Measurements from ENCODE around the gene GABARAPL1.
"Not testable (repeated sequence)": the region's sequence is repeated elsewhere in the genome, so short reads cannot be mapped to it uniquely, and the experiment has no call there.

The GABARAPL1 gene

DNA sequence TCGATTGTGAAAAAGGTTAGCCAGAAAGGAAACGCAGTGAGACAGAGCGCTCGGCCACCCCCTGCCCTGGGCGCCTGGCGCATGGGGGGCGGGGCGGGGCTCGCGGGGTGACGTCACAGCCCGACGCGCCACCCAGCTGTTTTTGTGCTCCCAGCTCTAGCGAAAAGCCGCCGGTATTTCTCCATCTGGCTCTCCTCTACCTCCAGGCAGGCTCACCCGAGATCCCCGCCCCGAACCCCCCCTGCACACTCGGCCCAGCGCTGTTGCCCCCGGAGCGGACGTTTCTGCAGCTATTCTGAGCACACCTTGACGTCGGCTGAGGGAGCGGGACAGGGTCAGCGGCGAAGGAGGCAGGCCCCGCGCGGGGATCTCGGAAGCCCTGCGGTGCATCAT is at the start of gene GABARAPL1:
GABARAPL1 (plus strand) TSS at position 139 of the 393 bp plus-strand sequence; CDS start at position 392, 253 bp downstream.
- peak; percentile 58 for DNase-seq (ENCODE audit: low read depth)

- DNase-seq (ENCODE audit: low read depth): no peak
Measured at GRCh38 chr12:10163084-10163483, 49.6 kb upstream of the GABARAPL1 start.

GRCh38 chr12:10165421-10165820 is 47.3 kb upstream of the GABARAPL1 start:
- DNase-seq (ENCODE audit: low read depth): no peak

GRCh38 chr12:10167599-10167998 is 45.1 kb upstream of the GABARAPL1 start:
- DNase-seq (ENCODE audit: low read depth): no peak

DNA sequence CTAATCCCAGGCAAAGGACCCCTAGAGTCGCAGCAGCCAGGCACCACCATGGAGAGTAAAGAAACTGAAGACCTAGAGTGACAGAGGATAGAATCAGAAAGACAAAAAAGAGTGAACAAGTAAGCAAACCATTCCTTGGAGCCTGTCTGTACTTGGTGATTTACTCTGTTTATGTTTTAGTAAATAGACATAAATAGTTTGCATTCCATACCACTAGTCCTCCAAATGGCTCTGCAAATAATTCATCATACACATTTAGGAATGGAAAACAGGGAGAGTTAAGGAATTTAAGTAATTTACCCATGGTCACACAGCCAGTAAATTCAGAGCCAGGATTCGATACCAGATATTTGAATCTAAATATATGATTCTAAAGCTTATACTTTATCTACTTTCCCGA is 43.6 kb upstream of the GABARAPL1 start:
- DNase-seq (ENCODE audit: low read depth): no peak

DNA sequence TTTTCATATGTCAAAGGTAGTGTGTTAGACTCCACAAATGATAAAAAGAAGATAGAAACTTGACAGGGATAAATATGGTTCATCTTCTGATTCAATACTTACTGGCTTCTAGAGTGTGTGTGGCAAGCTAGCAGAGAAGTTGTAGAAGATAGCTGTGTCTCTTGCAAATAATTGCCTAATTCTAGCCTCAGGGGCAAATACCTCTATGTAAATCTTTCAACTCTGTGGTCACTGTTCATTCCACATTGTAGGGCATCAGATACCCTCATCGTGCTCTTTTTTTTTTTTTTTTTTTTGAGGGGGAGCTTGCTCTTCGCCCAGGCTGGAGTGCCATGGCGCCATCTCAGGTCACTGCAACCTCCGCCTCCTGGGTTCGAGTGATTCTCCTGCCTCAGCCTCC is 42.5 kb upstream of the GABARAPL1 start:
- DNase-seq (ENCODE audit: low read depth): no peak

- DNase-seq (ENCODE audit: low read depth): no peak
Measured at GRCh38 chr12:10171973-10172728, 40.5 kb upstream of the GABARAPL1 start, which contains the start of gene OLR1. Gene OLR1 (minus strand): TSS chr12:10172132. CDS start chr12:10172077, 55 bp downstream.

GRCh38 chr12:10174986-10175614 is 37.6 kb upstream of the GABARAPL1 start:
- no peak for DNase-seq (ENCODE audit: low read depth)

GRCh38 chr12:10175846-10176636 is 36.6 kb upstream of the GABARAPL1 start:
- DNase-seq (ENCODE audit: low read depth): no peak

GRCh38 chr12:10178821-10179220 is 33.9 kb upstream of the GABARAPL1 start, which contains the start of gene TMEM52B:
Gene TMEM52B (plus strand): TSS chr12:10179032. CDS start chr12:10179575, 543 bp downstream.
- no peak for DNase-seq (ENCODE audit: low read depth)

DNA sequence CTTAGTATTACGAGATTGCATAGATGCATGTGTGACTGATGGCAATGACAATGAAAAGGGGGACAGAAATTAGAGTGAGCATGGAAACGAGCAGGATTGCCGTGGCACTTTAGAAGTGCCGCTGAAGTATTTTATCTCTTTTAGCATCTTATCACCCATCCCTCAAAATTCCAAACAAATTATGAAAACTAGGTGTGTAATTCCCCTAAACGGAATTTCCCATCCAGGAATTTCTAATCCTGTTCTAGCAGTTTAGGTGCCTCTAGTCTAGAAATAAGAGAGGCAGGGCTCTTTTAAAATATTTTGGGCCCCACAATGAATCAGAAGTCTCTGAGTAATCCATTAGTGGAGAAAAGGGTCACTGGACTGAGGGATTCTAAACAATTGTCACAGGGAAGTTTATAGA is 32.9 kb upstream of the GABARAPL1 start:
- DNase-seq (ENCODE audit: low read depth): no peak

DNA sequence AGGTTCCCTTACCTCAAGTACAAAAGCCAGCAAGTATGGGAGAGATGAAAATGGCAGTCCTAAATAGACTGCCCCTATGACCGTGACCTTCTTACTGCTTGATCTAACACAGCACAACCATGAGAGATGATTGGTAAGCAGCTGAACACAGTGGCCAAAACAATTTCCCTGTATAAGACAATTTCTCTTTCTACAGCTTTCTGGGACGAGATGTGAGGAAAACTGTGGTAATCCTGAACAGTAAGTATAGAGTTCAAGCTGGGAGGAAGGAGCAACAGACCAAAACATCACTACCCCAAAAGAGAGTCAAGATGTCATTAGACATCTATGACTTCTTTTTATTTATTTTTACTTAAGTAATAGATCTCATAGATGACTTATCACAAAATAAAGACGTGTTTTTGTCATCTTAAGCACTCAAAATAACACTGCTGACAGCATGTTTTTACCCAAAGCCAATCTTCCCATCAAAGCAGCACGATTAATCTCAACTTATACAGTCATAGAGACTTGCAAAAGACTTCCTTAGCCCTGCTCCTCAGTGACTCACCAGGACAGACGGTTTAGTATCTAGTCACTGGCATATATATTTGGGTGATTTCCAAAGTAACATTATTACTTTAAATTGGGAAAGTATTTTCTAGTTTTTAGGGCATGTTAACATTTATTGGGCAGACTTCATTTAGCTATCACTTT is 30.2 kb upstream of the GABARAPL1 start:
- no peak for DNase-seq (ENCODE audit: low read depth)

DNA sequence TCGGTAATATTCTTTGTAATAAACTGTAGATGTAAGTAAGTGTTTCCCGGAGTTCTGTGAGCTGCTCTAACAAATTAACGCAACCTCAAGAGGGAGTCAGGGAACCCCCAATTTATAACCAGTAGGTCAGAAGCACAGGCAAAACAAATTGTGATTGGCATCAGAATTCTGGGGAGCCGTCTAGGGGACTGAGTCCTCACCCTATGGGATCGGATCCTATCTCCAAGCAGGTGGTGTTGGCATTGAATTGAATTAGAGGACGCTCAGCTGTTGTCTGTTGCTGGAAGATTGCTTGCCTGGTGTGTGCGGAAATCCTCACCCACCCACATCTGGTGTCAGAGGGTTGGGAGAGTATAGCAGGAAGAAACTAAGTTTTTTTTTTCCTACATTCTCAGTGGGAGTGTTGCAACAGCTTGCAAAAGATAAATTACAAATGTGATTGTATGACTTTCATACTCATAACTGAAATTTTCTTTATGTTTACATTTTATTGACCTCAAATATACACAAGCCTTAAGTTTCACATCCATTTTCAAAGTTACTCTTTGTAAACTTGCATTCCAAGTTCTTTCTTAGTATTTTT is 28.3 kb upstream of the GABARAPL1 start:
- DNase-seq (ENCODE audit: low read depth): no peak

- DNase-seq (ENCODE audit: low read depth): no peak
Measured at GRCh38 chr12:10186299-10186698, 26.4 kb upstream of the GABARAPL1 start.

DNA sequence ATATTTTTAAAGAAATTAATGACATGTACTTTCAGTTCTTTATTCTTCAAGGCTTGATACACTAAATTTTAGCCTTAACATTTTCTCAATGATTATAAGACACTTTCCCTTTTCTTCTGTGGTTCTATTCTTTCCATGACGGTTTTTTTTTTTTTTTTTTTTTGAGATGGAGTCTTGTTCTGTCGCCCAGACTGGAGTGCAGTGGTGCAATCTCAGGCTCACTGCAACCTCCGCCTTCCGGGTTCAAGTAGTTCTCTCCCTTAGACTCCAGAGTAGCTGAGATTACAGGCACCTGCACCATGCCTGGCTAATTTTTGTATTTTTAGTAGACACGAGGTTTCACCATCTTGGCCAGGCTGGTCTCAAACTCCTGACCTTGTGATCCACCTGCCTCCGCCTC is 25.7 kb upstream of the GABARAPL1 start:
- not testable (repeated sequence) for DNase-seq (ENCODE audit: low read depth)

DNA sequence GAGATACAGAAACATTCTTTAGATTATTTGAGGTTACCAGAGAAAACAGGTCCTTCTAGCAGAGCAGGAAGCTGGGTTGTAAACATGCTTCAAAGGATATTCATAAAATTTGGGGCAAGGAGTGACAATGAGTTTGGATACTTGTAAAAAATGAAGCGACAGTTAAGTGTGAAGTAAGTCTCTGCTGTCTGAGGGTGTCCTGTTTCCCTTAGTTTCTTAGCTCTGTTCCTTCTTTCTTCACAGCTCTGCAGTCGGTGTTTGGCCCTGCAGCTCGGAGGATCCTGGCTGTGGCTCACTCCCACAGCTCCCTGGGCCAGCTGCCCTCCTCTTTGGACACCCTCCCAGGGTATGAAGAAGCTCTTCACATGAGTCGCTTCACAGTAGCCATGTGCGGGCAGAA is 23.0 kb upstream of the GABARAPL1 start:
- DNase-seq (ENCODE audit: low read depth): no peak

DNA sequence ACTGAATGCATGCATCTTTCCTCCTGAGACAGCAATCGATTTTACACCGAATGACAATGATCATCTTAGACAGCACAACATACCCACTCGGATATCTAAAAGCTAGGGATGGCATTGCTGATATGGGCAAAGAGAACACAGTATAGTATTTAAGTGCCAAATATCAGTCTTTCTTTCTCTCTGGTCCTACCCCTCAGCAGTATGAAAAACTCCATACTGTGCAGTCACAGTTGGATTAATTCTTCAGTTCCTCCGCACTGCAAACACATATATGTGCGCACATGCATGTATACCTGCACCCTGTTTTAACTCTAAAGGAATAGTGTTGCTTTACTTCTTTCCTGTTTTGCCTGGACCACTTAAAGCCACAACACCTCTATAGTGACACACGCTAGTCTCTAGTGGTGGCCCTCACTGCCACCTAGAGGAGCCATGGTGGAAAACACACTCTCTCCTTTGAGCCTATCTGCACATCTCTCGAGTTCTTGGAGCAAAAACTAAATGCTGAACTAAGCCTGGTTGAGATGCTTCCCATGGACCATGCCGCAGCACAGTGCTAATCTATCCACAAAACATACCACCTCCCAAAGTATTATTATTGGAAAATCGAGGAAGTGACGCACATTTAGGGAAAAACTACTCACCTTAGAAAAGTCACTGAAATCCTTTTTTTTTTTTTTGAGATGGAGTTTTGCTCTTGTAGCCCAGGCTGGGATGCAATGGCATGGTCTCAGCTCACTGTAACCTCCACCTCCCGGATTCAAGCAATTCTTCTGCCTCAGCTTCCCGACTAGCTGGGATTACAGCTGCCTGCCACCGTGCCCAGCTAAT is 21.9 kb upstream of the GABARAPL1 start:
- DNase-seq (ENCODE audit: low read depth): no peak

- no peak for DNase-seq (ENCODE audit: low read depth)
Measured at GRCh38 chr12:10191865-10192264, 20.8 kb upstream of the GABARAPL1 start.

- DNase-seq (ENCODE audit: low read depth): no peak
Measured at GRCh38 chr12:10194160-10194670, 18.5 kb upstream of the GABARAPL1 start.

DNA sequence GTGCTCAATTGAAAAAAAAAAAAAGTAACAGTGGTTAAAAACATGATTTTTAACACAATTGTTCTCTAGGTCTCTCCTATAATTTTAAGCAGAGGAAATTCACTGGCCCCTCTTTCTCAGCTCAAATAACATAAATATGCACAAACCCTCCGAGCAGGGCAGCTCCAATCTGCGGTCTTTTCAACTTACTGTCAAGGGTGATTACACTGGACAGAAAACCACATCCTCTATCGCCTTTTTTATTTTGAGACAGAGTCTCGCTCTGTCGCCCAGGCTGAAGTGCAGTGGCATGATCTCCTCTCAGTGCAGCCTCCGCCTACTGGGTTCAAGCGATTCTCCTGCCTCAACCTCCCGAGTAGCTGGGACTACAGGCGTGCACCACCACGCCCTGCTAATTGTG is 16.5 kb upstream of the GABARAPL1 start:
- DNase-seq (ENCODE audit: low read depth): no peak

- no peak for DNase-seq (ENCODE audit: low read depth)
Measured at GRCh38 chr12:10197879-10198278, 14.8 kb upstream of the GABARAPL1 start.
